ENCODE data around the gene POLR2I. TPM values are rescaled to one million over a fixed set of nuclear protein-coding genes. Genes with fewer than 3 reads are reported as not detected.

POLR2I gene
- total RNA-seq, 1 experiment from 2014 or later, result 146 TPM

DNA sequence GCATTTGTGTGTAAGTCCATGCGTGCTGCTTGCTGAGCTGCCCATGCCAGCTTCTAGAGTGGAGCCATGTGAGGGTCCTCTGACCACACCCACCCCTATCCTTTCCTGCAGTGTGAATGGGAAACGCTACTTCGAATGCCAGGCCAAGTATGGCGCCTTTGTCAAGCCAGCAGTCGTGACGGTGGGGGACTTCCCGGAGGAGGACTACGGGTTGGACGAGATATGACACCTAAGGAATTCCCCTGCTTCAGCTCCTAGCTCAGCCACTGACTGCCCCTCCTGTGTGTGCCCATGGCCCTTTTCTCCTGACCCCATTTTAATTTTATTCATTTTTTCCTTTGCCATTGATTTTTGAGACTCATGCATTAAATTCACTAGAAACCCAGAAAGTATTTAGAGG is 10.9 kb upstream of the POLR2I start:
- Histone ChIP-seq H3K14ac (ENCODE audit: insufficient read depth, low read length) (no peak overlapping the region), H3K4me2 (ENCODE audit: insufficient read depth, insufficient read length, low read length) (no peak overlapping the region), H4K8ac (replicated peaks; ENCODE audit: insufficient read length, low read depth, low read length) (no peak overlapping the region), H3K23ac (ENCODE audit: insufficient read length, low read depth, low read length) (no peak overlapping the region), H3K27me3 (ENCODE audit: insufficient read depth, low read length) (no peaks in the 10 kb centered on the region), H3K9ac (ENCODE audit: extremely low read depth, insufficient read length, low read length) (no peak overlapping the region), H3K27ac (ENCODE audit: insufficient read length, low read depth, low read length) (no peak overlapping the region), H3T11ph (ENCODE audit: low read length) (no peak overlapping the region), H2BK12ac (ENCODE audit: insufficient read length, low read depth, low read length) (no peak overlapping the region), H2BK20ac (ENCODE audit: low read depth, low read length, poor library complexity, severe bottlenecking) (no peak overlapping the region), H2BK15ac (ENCODE audit: low read depth, low read length) (no peak overlapping the region), H3K79me1 (ENCODE audit: insufficient read depth, low read depth, low read length, poor library complexity, severe bottlenecking) (no peaks in the 10 kb centered on the region), H3K56ac (ENCODE audit: insufficient read length, low read depth, low read length) (no peak overlapping the region), H4K5ac (ENCODE audit: insufficient read length, low read depth, low read length) (no peak overlapping the region), H4K20me1 (ENCODE audit: control insufficient read depth, insufficient read depth, insufficient read length) (no peaks in the 10 kb centered on the region), H4K91ac (ENCODE audit: insufficient read length, low read depth, low read length) (no peak overlapping the region), H3K4me1 (ENCODE audit: insufficient read depth, low read length) (no peaks in the 10 kb centered on the region), H3K23me2 (ENCODE audit: insufficient read length, low read depth, low read length, poor library complexity, severe bottlenecking) (peaks cover 4% of the 10 kb centered on the region), H2AK5ac (ENCODE audit: insufficient read length, low read length) (no peak overlapping the region), H3K4ac (ENCODE audit: low read depth, low read length) (no peak overlapping the region), H2AFZ (ENCODE audit: low read length) (no peak overlapping the region), H3K9me3 (ENCODE audit: control insufficient read depth, low read depth, low read length) (no peaks in the 10 kb centered on the region), H2BK120ac (ENCODE audit: low read depth, low read length, poor library complexity, severe bottlenecking) (no peak overlapping the region), H3K18ac (ENCODE audit: insufficient read length, low read depth, low read length) (no peak overlapping the region), H2BK5ac (ENCODE audit: insufficient read length, low read length) (no peak overlapping the region), H3K79me2 (ENCODE audit: insufficient read depth, low read length) (no peaks in the 10 kb centered on the region)
- H3K9me3 Mint-ChIP-seq, result no peaks in the 10 kb centered on the region
- H3K4me1 Mint-ChIP-seq, result peaks cover 6 to 8% of the 10 kb centered on the region in 2 experiments
- DNase-seq, result no peak
- TF ChIP-seq, protein P1, sequence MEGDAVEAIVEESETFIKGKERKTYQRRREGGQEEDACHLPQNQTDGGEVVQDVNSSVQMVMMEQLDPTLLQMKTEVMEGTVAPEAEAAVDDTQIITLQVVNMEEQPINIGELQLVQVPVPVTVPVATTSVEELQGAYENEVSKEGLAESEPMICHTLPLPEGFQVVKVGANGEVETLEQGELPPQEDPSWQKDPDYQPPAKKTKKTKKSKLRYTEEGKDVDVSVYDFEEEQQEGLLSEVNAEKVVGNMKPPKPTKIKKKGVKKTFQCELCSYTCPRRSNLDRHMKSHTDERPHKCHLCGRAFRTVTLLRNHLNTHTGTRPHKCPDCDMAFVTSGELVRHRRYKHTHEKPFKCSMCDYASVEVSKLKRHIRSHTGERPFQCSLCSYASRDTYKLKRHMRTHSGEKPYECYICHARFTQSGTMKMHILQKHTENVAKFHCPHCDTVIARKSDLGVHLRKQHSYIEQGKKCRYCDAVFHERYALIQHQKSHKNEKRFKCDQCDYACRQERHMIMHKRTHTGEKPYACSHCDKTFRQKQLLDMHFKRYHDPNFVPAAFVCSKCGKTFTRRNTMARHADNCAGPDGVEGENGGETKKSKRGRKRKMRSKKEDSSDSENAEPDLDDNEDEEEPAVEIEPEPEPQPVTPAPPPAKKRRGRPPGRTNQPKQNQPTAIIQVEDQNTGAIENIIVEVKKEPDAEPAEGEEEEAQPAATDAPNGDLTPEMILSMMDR (conservative IDR thresholded peaks at IDR 0.05), result no peak
- no CpG with 5 or more reads among the region's 9 CpGs for WGBS (ENCODE audit: extremely low coverage, insufficient read length, low lambda C conversion rate)
- H3K4me3 Mint-ChIP-seq, result no peak overlapping the region
- peaks cover 20 to 40% (median 40%) of the 10 kb centered on the region in 3 experiments for H3K36me3 Mint-ChIP-seq (ENCODE audit: insufficient read depth in 1 of 3, low read depth in 3 of 3)
- no peaks in the 10 kb centered on the region for H3K27me3 Mint-ChIP-seq (ENCODE audit: low read depth)
- H3K27ac Mint-ChIP-seq, result no peak overlapping the region; a peak in 1 of 7 replicates

Measured in H9 (cell line).